Colonic mucosa (tissue), 4 donors: ENCODE measurements around the gene VENTX. TPM values are rescaled to one million over a fixed set of nuclear protein-coding genes. Genes with fewer than 3 reads are reported as not detected.

Experiments
- DNase-seq: peaks from one replicate; pipeline ENCODE4 v3.0.0-alpha.2; 2020
- H3K27ac ChIP-seq: fragments of 200-600 bp; one replicate; pipeline ENCODE4 v1.8.0; 2021
- H3K27me3 ChIP-seq: fragments of 200-600 bp; one replicate; pipeline ENCODE4 v1.8.0; 2021
- H3K36me3 ChIP-seq: fragments of 200-600 bp; one replicate; pipeline ENCODE4 v1.8.0; 2021
- H3K4me1 ChIP-seq: fragments of 200-600 bp; one replicate; pipeline ENCODE4 v1.8.0; 2021; ENCODE audit warnings: mild to moderate bottlenecking
- H3K4me3 ChIP-seq: fragments of 200-600 bp; one replicate; pipeline ENCODE4 v1.8.0; 2021
- H3K9ac ChIP-seq, 2 donors: one replicate each; pipeline ENCODE4 v1.7.0; 2013; ENCODE audit warnings: control low read depth in 2 of 2, low read depth in 2 of 2, low read length in 2 of 2
- H3K9me3 ChIP-seq: fragments of 200-600 bp; one replicate; pipeline ENCODE4 v1.8.0; 2021
- CTCF ChIP-seq: fragments of 200-600 bp; IDR thresholded peaks from one replicate; pipeline ENCODE4 v1.8.0; 2022; ENCODE audit warnings: antibody characterized with exemption, mild to moderate bottlenecking
- intact Hi-C: fragments of 100-400 bp; cut with DNase I; formaldehyde crosslinking; loops from one replicate; pipeline ENCODE4 v1.14.1; 2022
- microRNA-seq: library from miRNA; unstranded; fragments of <30 nt; microRNA quantifications from one replicate; pipeline ENCODE4, GENCODE V29; 2019
- total RNA-seq, 2 donors: library from RNA; stranded (reverse); fragmentation: NEBNext Ultra II Directional in 1 of 2; extraction: Animal tissue kit (Norgen Biotek cat#: 25700) in 1 of 2; gene quantifications; one replicate each; pipeline ENCODE4 v1.2.1, GENCODE V29; 2021
- donor health status: healthy.
- donor health status: DM: no; HTN: no; CAD: no.
- donor health status: DM: no; HTN: no; CAD: no.

The VENTX gene
- total RNA-seq, 2 donors from 2014 or later, result 0.15 to 0.24 TPM

DNA sequence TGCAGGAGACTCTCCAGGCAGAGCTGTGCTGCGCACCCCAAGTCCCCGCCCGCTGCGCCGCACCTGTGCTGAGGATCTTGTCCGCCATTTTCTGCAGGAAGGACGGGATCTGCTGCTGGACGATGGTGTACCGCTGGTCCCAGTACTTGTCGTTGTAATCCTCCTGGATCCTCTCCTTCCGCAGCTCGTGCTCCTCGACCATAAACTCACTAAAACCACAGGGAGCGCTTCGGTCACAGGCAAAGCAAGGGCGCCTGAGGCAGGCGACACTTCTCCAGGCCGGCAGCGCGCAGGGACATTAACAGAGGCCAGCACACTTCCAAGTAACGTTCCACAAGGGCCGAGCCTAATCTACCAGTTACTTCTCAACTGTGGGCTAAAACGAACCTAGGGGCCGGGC is 52.1 kb downstream of the VENTX start:
- H3K27me3 ChIP-seq, result no peaks in the 10 kb centered on the region
- intact Hi-C loops, result loop anchor here (10.0 kb wide), 1 partner anchor 145 kb away; no protein-coding TSS in a partner anchor
- H3K9me3 ChIP-seq, result no peaks in the 10 kb centered on the region
- no peaks in the 10 kb centered on the region for H3K4me1 ChIP-seq
- peaks cover under 1% of the 10 kb centered on the region for H3K36me3 ChIP-seq
- H3K27ac ChIP-seq, result no peak overlapping the region
- no peak overlapping the region for H3K9ac ChIP-seq
- TF ChIP-seq CTCF, result no peak
- H3K4me3 ChIP-seq, result no peak overlapping the region
- no peak for DNase-seq

Small RNAs within 50 kb of the gene (microRNA-seq; reads per million reads assigned to microRNA genes)
- gene MIR202, result not detected

Other genes starting within 250 kb of the VENTX start
- not detected for gene ADGRA1, start 149.9 kb upstream of the VENTX start, total RNA-seq
- gene KNDC1, start 77.6 kb upstream of the VENTX start, total RNA-seq, result under 1 TPM; 0.29 to 0.32 TPM
- gene UTF1, start 7.6 kb upstream of the VENTX start, total RNA-seq, result not detected
- 1 to 10 TPM; 3.7 to 5.7 TPM for gene ADAM8, start 39.0 kb downstream of the VENTX start, total RNA-seq
- 10 to 100 TPM; 64.7 to 67.5 TPM for gene TUBGCP2, start 71.0 kb downstream of the VENTX start, total RNA-seq
- gene ZNF511, start 71.1 kb downstream of the VENTX start, total RNA-seq, result 10 to 100 TPM; 53.9 to 78.2 TPM
- gene CALY, start 99.0 kb downstream of the VENTX start, total RNA-seq, result 1 to 10 TPM in 1 of 2 donors, not detected in 1; 1.6 TPM
- 10 to 100 TPM; 15.0 to 99.3 TPM for gene PRAP1, start 109.5 kb downstream of the VENTX start, total RNA-seq
- 10 to 100 TPM; 16.9 to 23.3 TPM for gene FUOM, start 120.2 kb downstream of the VENTX start, total RNA-seq
- gene ECHS1, start 135.5 kb downstream of the VENTX start, total RNA-seq, result 100 to 1,000 TPM; 188 to 214 TPM
- 1 to 10 TPM; 3.5 to 5.8 TPM for gene PAOX, start 141.4 kb downstream of the VENTX start, total RNA-seq
- 10 to 100 TPM; 31.2 to 59.5 TPM for gene MTG1, start 156.3 kb downstream of the VENTX start, total RNA-seq
- gene SPRN, start 186.8 kb downstream of the VENTX start, total RNA-seq, result not detected
- 1 to 10 TPM; 1.3 to 1.6 TPM for gene SCART1, start 216.1 kb downstream of the VENTX start, total RNA-seq